CD14-positive monocyte (primary cell): ENCODE data around the gene BOD1. TPM values are rescaled to one million over a fixed set of nuclear protein-coding genes. Genes with fewer than 3 reads are reported as not detected.

Experiments used
- DNase-seq, 3 donors: peaks; one replicate each; pipeline ENCODE4 v3.0.0-alpha.2; 2011 to 2022
- H2AFZ ChIP-seq: 2 replicates; pipeline ENCODE4 v1.6.0; 2012; ENCODE audit warnings: mild to moderate bottlenecking, low read depth, low read length, inconsistent platforms; ENCODE audit not compliant: insufficient read depth, poor library complexity, severe bottlenecking
- H3K27ac ChIP-seq, 2 donors: 1 replicate in 1 of 2; 2 replicates in 1 of 2; pipeline ENCODE4 v1.5.1; 2012 to 2013; ENCODE audit warnings: low read length in 2 of 2, control low read depth in 1 of 2, inconsistent platforms in 1 of 2, low read depth in 1 of 2, mild to moderate bottlenecking in 1 of 2
- H3K27me3 ChIP-seq, 2 donors: one replicate each; pipeline versions ENCODE4 v1.6.0 to v1.6.1; 2011 to 2013; ENCODE audit warnings: low read length in 2 of 2; ENCODE audit not compliant: control insufficient read depth in 2 of 2, insufficient read depth in 2 of 2
- H3K36me3 ChIP-seq, 2 donors: replicated peaks in 1 of 2; 1 replicate in 1 of 2; 2 replicates in 1 of 2; pipeline versions ENCODE4 v1.5.1 to v1.6.1; 2012 to 2013; ENCODE audit warnings: low read length in 2 of 2, control low read depth in 1 of 2, inconsistent platforms in 1 of 2, mild to moderate bottlenecking in 1 of 2; ENCODE audit not compliant: insufficient read depth in 2 of 2, control insufficient read depth in 1 of 2
- H3K4me1 ChIP-seq, 2 donors: 1 replicate in 1 of 2; 2 replicates in 1 of 2; pipeline versions ENCODE4 v1.5.1 to v1.6.1; 2012 to 2013; ENCODE audit warnings: low read length in 2 of 2, control low read depth in 1 of 2, inconsistent platforms in 1 of 2, mild to moderate bottlenecking in 1 of 2, moderate library complexity in 1 of 2; ENCODE audit not compliant: insufficient read depth in 2 of 2, control insufficient read depth in 1 of 2
- H3K4me2 ChIP-seq: replicated peaks from 2 replicates; pipeline ENCODE3; 2012; ENCODE audit warnings: low read length, moderate library complexity, mild to moderate bottlenecking; ENCODE audit not compliant: poor library complexity, severe bottlenecking; ENCODE audit errors: extremely low read depth
- H3K4me3 ChIP-seq, 3 experiments: fragments of 200-600 bp in 1 of 3; sonication (generic) in 1 of 3; replicated peaks in 1 of 3; 1 replicate in 2 of 3; 2 replicates in 1 of 3; pipeline ENCODE4 v1.5.1; 2011 to 2013; ENCODE audit warnings: low read length in 3 of 3, mild to moderate bottlenecking in 3 of 3, control low read depth in 2 of 3, low read depth in 2 of 3, inconsistent platforms in 1 of 3, moderate library complexity in 1 of 3
- H3K79me2 ChIP-seq: 2 replicates; pipeline ENCODE4 v1.6.0; 2012; ENCODE audit warnings: mild to moderate bottlenecking, control low read depth, inconsistent platforms, low read length, moderate library complexity; ENCODE audit not compliant: insufficient read depth
- H3K9ac ChIP-seq: 2 replicates; pipeline ENCODE4 v1.6.0; 2017; ENCODE audit warnings: low read length, mild to moderate bottlenecking; ENCODE audit not compliant: insufficient read depth, poor library complexity, severe bottlenecking
- H3K9me3 ChIP-seq, 2 donors: replicated peaks in 1 of 2; 1 replicate in 1 of 2; 2 replicates in 1 of 2; pipeline versions ENCODE4 v1.5.1 to v1.6.1; 2012 to 2013; ENCODE audit warnings: low read length in 2 of 2, control low read depth in 1 of 2; ENCODE audit not compliant: control insufficient read depth in 1 of 2, insufficient read depth in 1 of 2
- H4K20me1 ChIP-seq: 2 replicates; pipeline ENCODE4 v1.6.0; 2012; ENCODE audit warnings: mild to moderate bottlenecking, low read length, control low read depth, moderate library complexity; ENCODE audit not compliant: insufficient read depth
- H3K27ac Mint-ChIP-seq, 7 donors: one replicate each; pipeline ENCODE4 v1.8.0; 2020; ENCODE audit warnings: mild to moderate bottlenecking in 7 of 7, mixed read lengths in 7 of 7, moderate library complexity in 6 of 7, inconsistent platforms in 2 of 7
- H3K27me3 Mint-ChIP-seq, 3 donors: one replicate each; pipeline ENCODE4 v1.8.0; 2021 to 2022; ENCODE audit warnings: low read depth in 3 of 3, mild to moderate bottlenecking in 3 of 3, mixed read lengths in 3 of 3, moderate library complexity in 3 of 3, inconsistent platforms in 1 of 3
- H3K36me3 Mint-ChIP-seq, 2 donors: one replicate each; pipeline ENCODE4 v1.8.0; 2020; ENCODE audit warnings: mixed read lengths in 2 of 2, inconsistent platforms in 1 of 2, mild to moderate bottlenecking in 1 of 2
- H3K4me1 Mint-ChIP-seq: one replicate; pipeline ENCODE4 v1.8.0; 2020; ENCODE audit warnings: mild to moderate bottlenecking, mixed read lengths
- H3K4me3 Mint-ChIP-seq, 2 donors: one replicate each; pipeline ENCODE4 v1.8.0; 2020; ENCODE audit warnings: mild to moderate bottlenecking in 2 of 2, mixed read lengths in 2 of 2, moderate library complexity in 1 of 2
- H3K9me3 Mint-ChIP-seq, 7 donors: one replicate each; pipeline ENCODE4 v1.8.0; 2020 to 2022; ENCODE audit warnings: mixed read lengths in 7 of 7, mild to moderate bottlenecking in 6 of 7, moderate library complexity in 6 of 7, inconsistent platforms in 2 of 7
- WGBS: methylation state at CpG from one replicate; pipeline ENCODE4 v1.1.5; 2013; ENCODE audit warnings: missing lambda C conversion rate; ENCODE audit not compliant: insufficient coverage; 5-methylcytosine and 5-hydroxymethylcytosine counted together
- intact Hi-C, 2 donors: fragments of 100-400 bp; cut with micrococcal nuclease; formaldehyde crosslinking; loops; one replicate each; pipeline versions ENCODE4 v1.15.0 to v1.15.1; 2023
- polyA plus RNA-seq, 3 donors: library from polyadenylated mRNA; depleted of rRNA in 1 of 3; unstranded in 2 of 3; stranded (reverse) in 1 of 3; fragments of 300-500 nt in 2 of 3; fragments of >200 nt in 1 of 3; fragmentation: Illumina TruSeq in 2 of 3; gene quantifications; 1 replicate in 2 of 3; 2 replicates in 1 of 3; pipeline ENCODE4 v1.2.3, GENCODE V29; 2012 to 2021
- TF ChIP-seq, protein P1 (sequence below): fragments of 200-600 bp; IDR thresholded peaks from one replicate; pipeline ENCODE4 v1.8.0; 2022; ENCODE audit warnings: antibody characterized with exemption, mild to moderate bottlenecking

Gene BOD1
- polyA plus RNA-seq, 3 donors = 4.5 to 11.3 (median 5.8) TPM

DNA sequence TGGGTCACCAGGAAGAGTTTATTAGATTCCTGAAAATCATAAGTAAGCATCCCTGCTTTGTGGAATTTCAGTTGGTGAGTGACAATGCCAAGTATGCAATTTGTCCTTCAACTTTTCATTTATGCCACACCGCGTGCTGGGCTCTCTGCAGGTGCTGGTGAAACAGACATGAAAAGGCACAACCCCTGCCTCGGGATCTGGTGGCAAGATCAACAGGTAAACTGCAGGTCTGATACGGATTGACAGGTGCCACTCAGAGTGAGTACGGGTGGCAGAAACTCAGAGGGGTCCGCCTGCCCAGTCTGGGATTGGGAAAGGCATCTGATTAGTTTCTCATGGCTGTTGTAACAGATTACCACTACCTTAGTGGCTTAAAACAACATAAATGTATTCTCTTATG lies 40.5 kb downstream of the BOD1 start:
- peaks cover 0 to 10% of the 10 kb centered on the region in 2 donors for H3K9me3 ChIP-seq
- TF ChIP-seq, protein P1, sequence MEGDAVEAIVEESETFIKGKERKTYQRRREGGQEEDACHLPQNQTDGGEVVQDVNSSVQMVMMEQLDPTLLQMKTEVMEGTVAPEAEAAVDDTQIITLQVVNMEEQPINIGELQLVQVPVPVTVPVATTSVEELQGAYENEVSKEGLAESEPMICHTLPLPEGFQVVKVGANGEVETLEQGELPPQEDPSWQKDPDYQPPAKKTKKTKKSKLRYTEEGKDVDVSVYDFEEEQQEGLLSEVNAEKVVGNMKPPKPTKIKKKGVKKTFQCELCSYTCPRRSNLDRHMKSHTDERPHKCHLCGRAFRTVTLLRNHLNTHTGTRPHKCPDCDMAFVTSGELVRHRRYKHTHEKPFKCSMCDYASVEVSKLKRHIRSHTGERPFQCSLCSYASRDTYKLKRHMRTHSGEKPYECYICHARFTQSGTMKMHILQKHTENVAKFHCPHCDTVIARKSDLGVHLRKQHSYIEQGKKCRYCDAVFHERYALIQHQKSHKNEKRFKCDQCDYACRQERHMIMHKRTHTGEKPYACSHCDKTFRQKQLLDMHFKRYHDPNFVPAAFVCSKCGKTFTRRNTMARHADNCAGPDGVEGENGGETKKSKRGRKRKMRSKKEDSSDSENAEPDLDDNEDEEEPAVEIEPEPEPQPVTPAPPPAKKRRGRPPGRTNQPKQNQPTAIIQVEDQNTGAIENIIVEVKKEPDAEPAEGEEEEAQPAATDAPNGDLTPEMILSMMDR = no peak
- 88% methylated on average over 6 of the region's 6 CpGs for WGBS
- no peak overlapping the region for H3K4me3 Mint-ChIP-seq
- no peak for DNase-seq
- no peak overlapping the region for H2AFZ ChIP-seq
- peaks cover 6 to 16% of the 10 kb centered on the region in 2 donors for H3K27me3 ChIP-seq
- no peak overlapping the region for H3K27ac ChIP-seq
- H4K20me1 ChIP-seq = no peaks in the 10 kb centered on the region
- H3K4me2 ChIP-seq = no peak overlapping the region
- H3K4me1 Mint-ChIP-seq = peaks cover 4% of the 10 kb centered on the region
- no peaks in the 10 kb centered on the region for H3K79me2 ChIP-seq
- H3K36me3 Mint-ChIP-seq = no peaks in the 10 kb centered on the region
- H3K9me3 Mint-ChIP-seq = peaks cover 3 to 11% (median 9%) of the 10 kb centered on the region in 7 donors
- no peak overlapping the region for H3K4me3 ChIP-seq
- H3K27me3 Mint-ChIP-seq = peaks cover 20 to 27% (median 26%) of the 10 kb centered on the region in 3 donors
- no peak overlapping the region for H3K27ac Mint-ChIP-seq
- intact Hi-C loops = no loop called here
- no peaks in the 10 kb centered on the region for H3K36me3 ChIP-seq
- no peaks in the 10 kb centered on the region for H3K4me1 ChIP-seq
- H3K9ac ChIP-seq = no peak overlapping the region

- intact Hi-C loops = no loop called here
- Histone ChIP-seq H3K4me1 (no peaks in the 10 kb centered on the region), H3K36me3 (no peaks in the 10 kb centered on the region), H3K4me2 (no peak overlapping the region), H3K4me3 (no peak overlapping the region), H3K27ac (no peak overlapping the region), H3K27me3 (peaks cover 6 to 16% of the 10 kb centered on the region in 2 donors), H3K9ac (no peak overlapping the region), H3K9me3 (peaks cover 0 to 10% of the 10 kb centered on the region in 2 donors), H2AFZ (no peak overlapping the region), H4K20me1 (no peaks in the 10 kb centered on the region), H3K79me2 (no peaks in the 10 kb centered on the region)
- DNase-seq = no peak
- Mint-ChIP-seq H3K27ac (peak overlapping the region in 1 of 7 donors; percentile 38), H3K27me3 (peaks cover 18 to 31% (median 28%) of the 10 kb centered on the region in 3 donors), H3K4me3 (no peak overlapping the region), H3K4me1 (peaks cover 4% of the 10 kb centered on the region), H3K36me3 (no peaks in the 10 kb centered on the region), H3K9me3 (peaks cover 3 to 11% (median 9%) of the 10 kb centered on the region in 7 donors)
- TF ChIP-seq, protein P1 = no peak
- 81% methylated on average over 4 of the region's 8 CpGs for WGBS
Measured at GRCh38 chr5:173574983-173575382, 41.5 kb downstream of the BOD1 start.
